SJCRH30 (cell line): ENCODE results near the gene TBC1D3I. TPM values are rescaled to one million over a fixed set of nuclear protein-coding genes. Genes with fewer than 3 reads are reported as not detected.
"Not testable (repeated sequence)": the region's sequence is repeated elsewhere in the genome, so short reads cannot be mapped to it uniquely, and the experiment has no call there.

ENCODE experiments used
- DNase-seq, 2 experiments: peaks; one replicate each; pipeline ENCODE4 v3.0.0-alpha.2; 2015 to 2020
- H3K27ac ChIP-seq: fragments of 250-450 bp; sonication (Bioruptor Pico); 2 replicates; pipeline ENCODE4 v1.5.1; 2020; ENCODE audit warnings: mild to moderate bottlenecking, moderate library complexity
- H3K27me3 ChIP-seq: fragments of 250-450 bp; sonication (Bioruptor Pico); 2 replicates; pipeline ENCODE4 v1.5.1; 2020; ENCODE audit warnings: mild to moderate bottlenecking, moderate library complexity
- H3K36me3 ChIP-seq: fragments of 250-450 bp; sonication (Bioruptor Pico); 2 replicates; pipeline ENCODE4 v1.5.1; 2020; ENCODE audit warnings: mild to moderate bottlenecking, moderate library complexity
- H3K4me1 ChIP-seq: fragments of 250-450 bp; sonication (Bioruptor Pico); 2 replicates; pipeline ENCODE4 v1.5.1; 2020; ENCODE audit warnings: mild to moderate bottlenecking, moderate library complexity
- H3K4me3 ChIP-seq: fragments of 250-450 bp; sonication (Bioruptor Pico); 2 replicates; pipeline ENCODE4 v1.5.1; 2020; ENCODE audit warnings: mild to moderate bottlenecking, moderate library complexity
- H3K9me3 ChIP-seq: fragments of 250-450 bp; sonication (Bioruptor Pico); replicated peaks from 2 replicates; pipeline ENCODE4 v1.5.1; 2020; ENCODE audit warnings: mild to moderate bottlenecking, moderate library complexity
- total RNA-seq: library from RNA; depleted of rRNA; stranded (reverse); fragments of >200 nt; shearing (Covaris generic); gene quantifications from 2 replicates; pipeline ENCODE4 v1.2.3, GENCODE V29; 2014; rRNA removed

Gene TBC1D3I
- total RNA-seq: not detected in 2 replicates

DNA sequence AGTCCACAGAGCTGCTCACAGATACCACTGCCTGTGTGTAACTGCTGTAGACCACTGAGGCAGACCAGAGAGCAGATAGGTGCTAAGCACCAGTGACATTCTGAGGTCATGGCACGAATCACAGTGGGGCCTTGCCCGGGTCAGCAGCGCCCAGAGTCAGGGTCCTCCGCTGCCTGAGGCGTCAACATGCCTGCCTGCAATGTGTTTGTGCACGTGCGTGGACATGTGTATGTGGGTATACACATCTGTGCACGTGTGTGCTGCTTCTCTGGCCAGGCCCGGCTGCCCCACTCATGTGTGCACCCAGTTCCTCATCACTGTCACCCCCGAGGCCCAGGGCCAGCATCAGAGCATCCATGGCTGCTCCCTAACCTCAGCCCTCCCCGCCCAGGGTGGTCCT is at the start of gene TBC1D3I:
TSS of gene TBC1D3I (minus strand) at position 101 of the 400 bp plus-strand sequence. CDS start 1,585 bp downstream, outside the sequence.
- DNase-seq, H3K27ac ChIP-seq, H3K36me3 ChIP-seq, H3K4me1 ChIP-seq, H3K4me3 ChIP-seq, H3K27me3 ChIP-seq, H3K9me3 ChIP-seq: not testable (repeated sequence)

GRCh38 chr17:36295161-36295560 is 30.8 kb upstream of the TBC1D3I start:
- H3K9me3 ChIP-seq, DNase-seq, H3K4me3 ChIP-seq, H3K4me1 ChIP-seq, H3K36me3 ChIP-seq, H3K27ac ChIP-seq, H3K27me3 ChIP-seq: not testable (repeated sequence)

DNA sequence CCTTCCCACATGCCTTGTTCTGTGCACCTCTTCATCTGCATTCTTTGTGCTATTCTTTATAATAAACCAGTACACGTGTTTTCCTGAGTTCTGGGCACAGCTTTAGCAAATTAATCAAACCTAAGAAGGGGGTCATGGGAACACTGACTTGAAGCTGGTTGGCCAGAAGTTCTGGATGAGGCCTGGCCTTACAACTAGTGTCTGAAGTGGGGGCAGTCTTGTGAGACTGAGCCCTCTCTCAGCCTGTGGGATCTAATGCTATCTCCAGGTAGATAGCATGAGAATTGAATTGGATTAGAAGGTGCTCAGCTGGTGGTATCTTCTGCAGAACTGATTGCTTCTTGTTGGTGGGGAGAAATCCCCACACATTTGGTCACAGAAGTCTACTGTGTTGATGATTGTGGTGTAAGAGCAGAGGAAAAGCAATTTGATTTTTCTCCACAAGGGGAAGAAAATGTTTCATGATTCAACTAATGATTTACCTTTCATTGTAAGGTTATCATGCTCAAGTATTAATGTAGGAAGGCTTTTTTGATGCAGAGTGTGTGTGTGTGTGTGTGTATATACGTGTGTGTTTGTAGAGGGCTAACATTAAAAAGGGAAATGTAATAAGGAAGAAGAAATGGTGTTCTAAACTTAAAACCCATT is 25.7 kb upstream of the TBC1D3I start:
- not testable (repeated sequence) for H3K27ac ChIP-seq, H3K36me3 ChIP-seq, DNase-seq, H3K4me3 ChIP-seq, H3K27me3 ChIP-seq, H3K9me3 ChIP-seq, H3K4me1 ChIP-seq

- H3K27ac ChIP-seq, DNase-seq, H3K9me3 ChIP-seq, H3K4me3 ChIP-seq, H3K27me3 ChIP-seq, H3K4me1 ChIP-seq, H3K36me3 ChIP-seq: not testable (repeated sequence)
These were observed 19.8 kb upstream of the TBC1D3I start for GRCh38 chr17:36284219-36284618.

DNA sequence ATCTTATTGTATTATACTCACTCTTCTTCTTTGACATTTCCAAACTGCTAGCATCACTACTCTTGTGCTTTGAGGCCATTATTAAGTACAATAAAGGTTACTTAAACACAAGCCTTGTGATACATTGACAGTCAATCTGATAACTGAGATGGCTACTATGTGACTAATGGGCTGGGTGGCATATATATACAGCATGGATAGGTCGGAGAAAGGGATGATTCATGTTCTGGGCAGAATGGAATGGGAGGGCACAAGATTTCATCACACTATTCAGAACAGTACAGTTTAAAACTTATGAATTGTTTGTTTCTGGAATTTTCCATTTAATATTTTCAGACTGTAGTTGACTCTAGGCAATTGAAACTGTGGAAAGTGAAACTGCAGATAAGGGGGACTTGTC is 18.9 kb upstream of the TBC1D3I start:
- not testable (repeated sequence) for H3K36me3 ChIP-seq, DNase-seq, H3K9me3 ChIP-seq, H3K4me3 ChIP-seq, H3K4me1 ChIP-seq, H3K27me3 ChIP-seq, H3K27ac ChIP-seq

DNA sequence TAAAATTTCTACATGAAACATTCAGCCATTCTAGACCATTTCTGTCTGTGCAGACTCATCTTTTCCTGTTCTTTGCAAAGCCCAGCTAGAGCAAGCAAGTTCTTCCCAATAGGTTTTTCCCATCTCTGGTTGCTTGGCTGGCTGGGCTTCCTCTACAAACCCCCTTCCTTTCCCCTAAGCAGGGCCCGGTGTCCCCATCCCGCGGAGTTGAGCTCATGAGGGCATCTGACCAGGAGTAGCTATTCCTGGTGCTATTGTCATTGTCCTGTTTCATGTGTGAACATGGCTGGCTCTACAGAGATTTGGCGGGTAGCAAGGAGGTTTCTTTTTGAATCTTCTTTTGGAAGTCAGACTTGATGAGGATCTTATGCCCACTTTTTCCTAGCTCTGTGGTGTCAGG is 22.3 kb downstream of the TBC1D3I start:
- DNase-seq, H3K27me3 ChIP-seq, H3K27ac ChIP-seq, H3K4me1 ChIP-seq, H3K36me3 ChIP-seq, H3K9me3 ChIP-seq, H3K4me3 ChIP-seq: not testable (repeated sequence)

DNA sequence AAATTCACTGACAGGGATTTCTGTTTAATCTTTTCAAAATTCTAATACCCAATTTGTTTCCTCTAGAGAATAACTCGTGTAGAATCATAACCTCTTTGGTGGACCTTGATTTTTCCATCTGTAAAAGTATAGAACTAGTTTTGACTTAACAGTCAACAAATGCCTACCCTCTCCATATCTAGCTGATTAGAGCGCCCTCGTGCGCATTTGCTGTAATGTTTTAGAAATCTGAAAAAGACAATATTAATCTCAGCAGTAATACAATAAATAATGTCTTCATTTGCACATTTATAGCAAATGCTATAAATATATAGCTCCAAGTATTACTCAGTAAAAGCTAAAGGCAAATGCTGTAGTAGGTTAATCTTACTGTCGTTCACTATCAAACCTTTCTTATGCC is 34.7 kb downstream of the TBC1D3I start:
- not testable (repeated sequence) for H3K27me3 ChIP-seq, DNase-seq, H3K4me1 ChIP-seq, H3K36me3 ChIP-seq, H3K9me3 ChIP-seq, H3K27ac ChIP-seq, H3K4me3 ChIP-seq

DNA sequence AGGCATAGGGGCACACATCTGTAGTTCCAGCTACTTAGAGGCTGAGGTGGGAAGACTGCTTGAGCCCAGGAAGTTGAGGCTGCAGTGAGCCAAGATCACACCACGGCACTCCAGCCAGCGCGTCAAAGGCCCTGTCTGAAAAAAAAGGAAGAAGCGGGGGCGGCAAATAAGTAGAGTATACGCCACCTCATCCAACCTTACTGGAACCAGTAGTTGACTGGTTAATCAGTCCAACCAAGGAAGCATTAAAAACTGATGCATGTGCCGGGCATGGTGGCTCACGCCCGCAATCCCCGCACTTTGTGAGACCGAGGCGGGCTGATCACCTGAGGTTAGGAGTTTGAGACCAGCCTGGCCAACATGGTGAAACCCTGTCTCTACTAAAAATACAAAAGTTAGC is 41.4 kb downstream of the TBC1D3I start:
- H3K27me3 ChIP-seq, H3K36me3 ChIP-seq: not testable (repeated sequence)

GRCh38 chr17:36221581-36222100 is 42.7 kb downstream of the TBC1D3I start:
- not testable (repeated sequence) for DNase-seq, H3K27me3 ChIP-seq, H3K36me3 ChIP-seq, H3K4me1 ChIP-seq, H3K27ac ChIP-seq, H3K9me3 ChIP-seq, H3K4me3 ChIP-seq

More for the DNA sequence above, 41.4 kb downstream of the TBC1D3I start:
- H3K4me1 ChIP-seq, H3K27ac ChIP-seq, H3K9me3 ChIP-seq, DNase-seq, H3K4me3 ChIP-seq: not testable (repeated sequence)

GRCh38 chr17:36220737-36221580 is 43.4 kb downstream of the TBC1D3I start:
- not testable (repeated sequence) for DNase-seq, H3K27me3 ChIP-seq, H3K4me1 ChIP-seq, H3K27ac ChIP-seq, H3K9me3 ChIP-seq, H3K36me3 ChIP-seq, H3K4me3 ChIP-seq

- H3K9me3 ChIP-seq, H3K27ac ChIP-seq, H3K36me3 ChIP-seq, H3K4me3 ChIP-seq, H3K27me3 ChIP-seq, DNase-seq, H3K4me1 ChIP-seq: not testable (repeated sequence)
These were observed 44.8 kb downstream of the TBC1D3I start for GRCh38 chr17:36219556-36219955.

GRCh38 chr17:36215406-36216308 is 48.7 kb downstream of the TBC1D3I start:
- not testable (repeated sequence) for H3K4me3 ChIP-seq, H3K27ac ChIP-seq, H3K27me3 ChIP-seq, H3K9me3 ChIP-seq, H3K36me3 ChIP-seq, DNase-seq, H3K4me1 ChIP-seq

DNA sequence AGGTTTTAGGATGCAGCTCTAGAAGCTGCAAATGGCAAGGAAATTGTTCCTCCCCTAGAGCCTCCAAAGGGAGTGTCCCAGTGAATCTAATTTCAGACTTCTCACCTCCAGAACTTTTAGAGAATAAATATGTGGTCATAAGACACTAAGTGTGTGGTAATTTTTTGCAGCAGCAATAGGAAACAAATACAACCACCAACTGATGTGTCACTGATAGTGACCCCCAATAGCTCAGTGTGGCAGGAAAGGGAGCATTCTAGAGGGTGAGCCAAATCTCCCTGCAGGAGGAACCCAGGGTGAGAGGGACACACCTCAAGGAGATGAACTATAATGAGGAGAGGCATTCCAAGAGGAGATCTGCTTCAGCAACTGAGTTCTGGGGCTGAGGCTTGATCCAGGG is 49.5 kb downstream of the TBC1D3I start:
- Histone ChIP-seq H3K27me3 (0 out of 2 replicates have a peak, but pooled peaks cover 3% of the 10 kb centered on the region), H3K4me1 (no peaks in the 10 kb centered on the region), H3K4me3 (no peak overlapping the region), H3K36me3 (no peaks in the 10 kb centered on the region), H3K9me3 (no peaks in the 10 kb centered on the region), H3K27ac (no peak overlapping the region)
- no peak for DNase-seq

DNA sequence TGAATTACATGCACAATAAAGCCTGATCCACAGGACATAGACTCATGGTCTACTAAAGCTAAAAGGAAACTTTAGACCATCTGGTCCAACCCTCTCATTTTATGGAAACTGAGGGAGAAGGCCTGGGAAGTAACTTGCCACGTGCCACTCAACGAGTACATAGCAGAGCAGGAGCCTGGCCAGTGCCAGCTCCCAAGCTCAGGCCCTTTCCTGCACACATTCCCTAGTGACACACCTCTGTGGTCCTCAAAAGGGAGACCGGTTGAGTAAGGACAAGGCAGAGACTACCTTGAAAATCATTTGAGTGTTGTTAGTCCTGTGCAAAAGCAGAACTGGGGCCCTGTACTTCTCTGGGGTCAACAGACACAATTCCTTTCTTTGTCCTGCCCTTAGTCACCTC is 50.7 kb downstream of the TBC1D3I start:
- H3K27me3 ChIP-seq: 0 out of 2 replicates have a peak, but pooled peaks cover 3% of the 10 kb centered on the region
- no peaks in the 10 kb centered on the region for H3K9me3 ChIP-seq
- no peaks in the 10 kb centered on the region for H3K4me1 ChIP-seq
- no peak overlapping the region for H3K27ac ChIP-seq
- DNase-seq: no peak
- no peaks in the 10 kb centered on the region for H3K36me3 ChIP-seq
- no peak overlapping the region for H3K4me3 ChIP-seq

DNA sequence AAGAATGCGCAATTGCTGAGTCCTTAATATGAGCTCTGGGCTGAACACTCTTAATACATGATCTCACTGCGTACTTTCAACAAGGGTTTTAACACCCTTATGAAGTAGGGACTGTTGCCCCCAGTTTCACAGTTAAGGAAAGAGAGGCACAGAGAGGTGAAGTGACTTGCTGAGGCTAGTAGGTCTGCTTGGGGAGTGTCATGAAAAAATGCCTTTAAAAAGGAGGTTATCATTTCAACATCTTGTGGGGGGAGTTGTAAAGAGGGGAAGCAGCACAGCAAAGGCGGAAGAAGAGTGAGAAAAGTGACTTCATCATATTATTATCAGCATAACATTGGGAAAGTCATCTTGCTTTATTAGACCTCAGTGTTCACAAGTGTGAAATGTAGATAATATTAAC is 51.4 kb downstream of the TBC1D3I start:
- no peak for DNase-seq
- Histone ChIP-seq H3K27me3 (0 out of 2 replicates have a peak, but pooled peaks cover 3% of the 10 kb centered on the region), H3K4me1 (no peaks in the 10 kb centered on the region), H3K27ac (no peak overlapping the region), H3K36me3 (no peaks in the 10 kb centered on the region), H3K9me3 (no peaks in the 10 kb centered on the region), H3K4me3 (no peak overlapping the region)
